ENCODE data around the gene DST.

DST gene

DNA sequence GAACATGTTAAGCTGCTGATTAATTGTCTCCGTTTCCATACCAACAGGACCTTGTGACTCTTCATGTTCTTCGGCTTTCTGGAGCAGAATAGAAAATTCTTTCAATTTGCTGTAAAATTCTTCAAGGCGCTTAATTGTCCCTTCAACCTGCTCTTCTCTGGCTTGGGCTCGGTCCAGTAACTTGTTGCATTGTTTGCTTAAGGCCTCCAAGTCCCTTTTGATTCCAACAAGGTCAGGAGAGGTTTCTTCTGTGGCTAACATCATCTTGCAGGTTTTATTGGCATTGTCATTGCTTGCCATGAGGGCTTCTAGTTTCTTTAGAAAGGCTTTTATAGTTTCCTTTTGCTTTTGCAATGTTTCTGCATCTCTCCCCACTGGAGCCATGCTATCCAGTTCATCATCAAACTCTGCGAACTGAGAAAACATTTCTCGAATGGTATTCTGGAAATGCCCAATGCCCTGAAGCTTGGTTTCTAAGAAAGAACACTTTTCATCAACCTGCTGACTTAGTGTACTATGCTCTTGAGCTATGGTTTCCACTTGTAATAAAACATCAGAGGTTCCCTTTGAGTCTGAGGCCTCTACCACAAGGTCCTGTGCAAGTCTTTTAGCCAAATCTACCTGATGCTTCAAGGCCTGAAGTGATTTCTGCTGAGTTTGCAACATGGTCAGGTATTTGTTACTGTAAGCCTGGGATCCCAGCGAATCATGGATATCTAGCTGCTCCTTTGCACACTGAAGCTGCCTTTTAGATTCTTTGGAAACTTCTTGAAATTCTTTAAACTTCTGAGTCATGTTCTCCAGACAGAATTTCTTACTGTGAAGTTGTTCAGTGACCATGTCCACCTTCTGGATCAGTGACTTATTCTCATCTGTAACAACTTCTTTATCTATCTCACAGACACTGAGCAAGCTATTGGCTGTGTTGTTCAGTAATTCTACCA is 90.2 kb downstream of the DST start:
- no peaks in the 10 kb centered on the region for H3K4me1 ChIP-seq (ENCODE audit: insufficient read depth, insufficient read length)
- H3K4me3 ChIP-seq (ENCODE audit: insufficient read length, low read depth): no peak overlapping the region
- H3K9me3 ChIP-seq (ENCODE audit: insufficient read depth, low read length): no peaks in the 10 kb centered on the region
- no peak for DNase-seq (ENCODE audit: low read depth, low spot score)
- H3K9ac ChIP-seq (ENCODE audit: insufficient read length, low read depth): no peak overlapping the region
- no peaks in the 10 kb centered on the region for H3K27me3 ChIP-seq (ENCODE audit: insufficient read depth, insufficient read length)
- no peak for TF ChIP-seq YY1 (IDR thresholded peaks at IDR 0.05; ENCODE audit: insufficient read depth, insufficient read length)
- no peak for TF ChIP-seq ZNF274 (IDR thresholded peaks at IDR 0.05; ENCODE audit: low read depth, low read length)
- no peak for TF ChIP-seq SUZ12 (IDR thresholded peaks at IDR 0.05; ENCODE audit: extremely low read depth, insufficient read depth, insufficient read length)
- H3K36me3 ChIP-seq (ENCODE audit: insufficient read depth, insufficient read length, low read length): peaks cover 18% of the 10 kb centered on the region

GRCh38 chr6:56551409-56552120 is 91.1 kb downstream of the DST start:
- TF ChIP-seq SUZ12 (IDR thresholded peaks at IDR 0.05; ENCODE audit: extremely low read depth, insufficient read depth, insufficient read length): no peak
- no peak for TF ChIP-seq ZNF274 (IDR thresholded peaks at IDR 0.05; ENCODE audit: low read depth, low read length)
- TF ChIP-seq YY1 (IDR thresholded peaks at IDR 0.05; ENCODE audit: insufficient read depth, insufficient read length): no peak
- H3K9ac ChIP-seq (ENCODE audit: insufficient read length, low read depth): no peak overlapping the region
- H3K27me3 ChIP-seq (ENCODE audit: insufficient read depth, insufficient read length): no peaks in the 10 kb centered on the region
- H3K9me3 ChIP-seq (ENCODE audit: insufficient read depth, low read length): no peaks in the 10 kb centered on the region
- H3K36me3 ChIP-seq (ENCODE audit: insufficient read depth, insufficient read length, low read length): peaks cover 18% of the 10 kb centered on the region
- H3K4me3 ChIP-seq (ENCODE audit: insufficient read length, low read depth): no peak overlapping the region
- H3K4me1 ChIP-seq (ENCODE audit: insufficient read depth, insufficient read length): no peaks in the 10 kb centered on the region
- no peak for DNase-seq (ENCODE audit: low read depth, low spot score)

- H3K9ac ChIP-seq (ENCODE audit: insufficient read length, low read depth): no peak overlapping the region
- DNase-seq (ENCODE audit: low read depth, low spot score): no peak
- no peaks in the 10 kb centered on the region for H3K9me3 ChIP-seq (ENCODE audit: insufficient read depth, low read length)
- TF ChIP-seq SUZ12 (IDR thresholded peaks at IDR 0.05; ENCODE audit: extremely low read depth, insufficient read depth, insufficient read length): no peak
- no peaks in the 10 kb centered on the region for H3K27me3 ChIP-seq (ENCODE audit: insufficient read depth, insufficient read length)
- peaks cover 12% of the 10 kb centered on the region for H3K36me3 ChIP-seq (ENCODE audit: insufficient read depth, insufficient read length, low read length)
- H3K4me3 ChIP-seq (ENCODE audit: insufficient read length, low read depth): no peak overlapping the region
- no peaks in the 10 kb centered on the region for H3K4me1 ChIP-seq (ENCODE audit: insufficient read depth, insufficient read length)
These were observed 92.4 kb downstream of the DST start for GRCh38 chr6:56550301-56550700.

DNA sequence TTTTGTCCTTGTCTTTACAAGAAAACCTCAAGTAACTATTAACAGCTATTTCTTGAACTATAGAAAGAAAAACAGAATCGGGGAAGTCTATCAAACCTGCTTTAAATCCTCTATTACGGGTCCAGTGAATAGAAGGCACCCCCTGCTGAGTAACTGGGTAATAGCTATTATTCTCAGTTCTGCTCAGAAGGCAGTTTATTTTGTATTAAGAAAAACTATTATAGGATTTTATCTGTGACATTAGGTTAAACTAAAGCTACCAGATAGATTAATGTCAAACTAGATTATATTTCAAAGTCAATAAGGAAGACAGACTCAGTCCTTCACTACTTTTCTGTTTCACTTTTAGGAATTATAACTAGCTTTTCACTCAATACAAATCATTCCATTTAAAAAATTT is 93.7 kb downstream of the DST start:
- no peaks in the 10 kb centered on the region for H3K27me3 ChIP-seq (ENCODE audit: insufficient read depth, insufficient read length)
- TF ChIP-seq ZNF274 (IDR thresholded peaks at IDR 0.05; ENCODE audit: low read depth, low read length) (no peak), SUZ12 (IDR thresholded peaks at IDR 0.05; ENCODE audit: extremely low read depth, insufficient read depth, insufficient read length) (no peak), YY1 (IDR thresholded peaks at IDR 0.05; ENCODE audit: insufficient read depth, insufficient read length) (no peak)
- no peak for DNase-seq (ENCODE audit: low read depth, low spot score)
- H3K4me1 ChIP-seq (ENCODE audit: insufficient read depth, insufficient read length): no peaks in the 10 kb centered on the region
- H3K9ac ChIP-seq (ENCODE audit: insufficient read length, low read depth): no peak overlapping the region
- no peaks in the 10 kb centered on the region for H3K9me3 ChIP-seq (ENCODE audit: insufficient read depth, low read length)
- H3K4me3 ChIP-seq (ENCODE audit: insufficient read length, low read depth): no peak overlapping the region
- peaks cover 8% of the 10 kb centered on the region for H3K36me3 ChIP-seq (ENCODE audit: insufficient read depth, insufficient read length, low read length)

- Histone ChIP-seq H3K27me3 (ENCODE audit: insufficient read depth, insufficient read length) (no peaks in the 10 kb centered on the region), H3K9ac (ENCODE audit: insufficient read length, low read depth) (no peak overlapping the region), H3K36me3 (ENCODE audit: insufficient read depth, insufficient read length, low read length) (peaks cover 4% of the 10 kb centered on the region), H3K9me3 (ENCODE audit: insufficient read depth, low read length) (no peaks in the 10 kb centered on the region), H3K4me1 (ENCODE audit: insufficient read depth, insufficient read length) (no peaks in the 10 kb centered on the region), H3K4me3 (ENCODE audit: insufficient read length, low read depth) (no peak overlapping the region)
- DNase-seq (ENCODE audit: low read depth, low spot score): no peak
- no peak for TF ChIP-seq SUZ12 (IDR thresholded peaks at IDR 0.05; ENCODE audit: extremely low read depth, insufficient read depth, insufficient read length)
- no peak for TF ChIP-seq YY1 (IDR thresholded peaks at IDR 0.05; ENCODE audit: insufficient read depth, insufficient read length)
- no peak for TF ChIP-seq ZNF274 (IDR thresholded peaks at IDR 0.05; ENCODE audit: low read depth, low read length)
These were observed 95.0 kb downstream of the DST start for GRCh38 chr6:56547687-56548086.

DNA sequence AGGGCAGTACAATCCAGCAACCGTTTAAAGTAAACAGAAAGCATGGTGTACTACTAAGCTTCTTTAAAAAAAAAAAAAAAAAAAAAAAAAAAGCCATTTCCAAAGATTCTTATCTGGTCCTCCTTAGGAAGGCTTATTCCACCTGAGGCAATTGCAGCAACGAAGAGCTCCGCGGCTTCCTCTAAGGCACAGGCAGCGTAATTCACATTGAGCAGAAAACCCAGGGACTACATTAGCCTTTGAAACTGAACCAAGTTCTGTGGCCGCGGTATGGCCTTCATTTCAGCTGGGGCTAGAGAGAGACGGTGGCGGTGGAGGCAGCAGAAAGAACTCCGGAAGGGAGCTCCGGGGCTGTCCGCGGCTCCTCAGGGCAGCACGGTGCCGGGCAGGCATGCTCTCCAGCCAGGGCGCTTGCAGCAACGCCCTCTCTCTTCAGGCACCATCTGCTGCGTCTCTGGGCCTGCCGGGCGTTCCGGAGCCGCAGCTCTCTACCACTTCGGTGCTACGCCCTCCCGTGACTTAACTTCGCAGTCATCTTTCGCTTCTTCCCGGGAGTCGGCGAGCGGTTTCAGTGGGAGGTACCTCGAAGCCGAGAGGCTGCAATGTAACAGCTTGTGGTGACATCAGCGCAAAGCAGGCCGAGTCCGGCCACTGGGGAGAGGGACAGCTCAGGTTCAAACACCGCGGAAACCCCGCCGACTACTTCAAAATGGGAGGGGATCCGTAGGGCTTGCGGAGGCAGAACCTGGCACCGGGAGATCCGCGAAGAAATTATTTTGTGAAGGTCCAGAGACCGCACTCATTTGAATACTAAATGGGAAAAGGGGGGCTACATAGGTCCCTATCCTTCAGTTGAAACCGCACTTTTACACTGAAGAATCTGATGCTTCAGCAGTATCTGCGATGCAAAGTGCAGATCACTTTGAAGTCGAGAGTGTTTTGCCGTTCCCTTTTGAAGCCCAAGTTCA is 100.0 kb downstream of the DST start:
- Histone ChIP-seq H3K4me3 (ENCODE audit: insufficient read length, low read depth) (peak overlapping the region; percentile 35), H3K27me3 (ENCODE audit: insufficient read depth, insufficient read length) (no peaks in the 10 kb centered on the region), H3K36me3 (ENCODE audit: insufficient read depth, insufficient read length, low read length) (no peaks in the 10 kb centered on the region), H3K9ac (ENCODE audit: insufficient read length, low read depth) (peak overlapping the region; percentile 73), H3K4me1 (ENCODE audit: insufficient read depth, insufficient read length) (no peaks in the 10 kb centered on the region), H3K9me3 (ENCODE audit: insufficient read depth, low read length) (no peaks in the 10 kb centered on the region)
- peak; percentile 84 for DNase-seq (ENCODE audit: low read depth, low spot score)
- no peak for TF ChIP-seq ZNF274 (IDR thresholded peaks at IDR 0.05; ENCODE audit: low read depth, low read length)
- no peak for TF ChIP-seq SUZ12 (IDR thresholded peaks at IDR 0.05; ENCODE audit: extremely low read depth, insufficient read depth, insufficient read length)
- no peak for TF ChIP-seq YY1 (IDR thresholded peaks at IDR 0.05; ENCODE audit: insufficient read depth, insufficient read length)

Measured in NT2/D1 (cell line).